Measurements from ENCODE around the gene SNRPA.

- peak in 1 of 2 donors; percentile 4 for TF ChIP-seq CTCF (conservative IDR thresholded peaks at IDR 0.05 in 1 of 2, IDR thresholded peaks at IDR 0.05 in 1 of 2; ENCODE audit: extremely low read depth in 1 of 2, insufficient read depth in 1 of 2, low read depth in 1 of 2, low read length in 2 of 2)
- no peak for TF ChIP-seq EZH2 (IDR thresholded peaks at IDR 0.05; ENCODE audit: borderline replicate concordance, low read length)
These were observed 6.2 kb upstream of the SNRPA start for GRCh38 chr19:40744554-40745401.

Data from mammary epithelial cell (primary cell).